PC-3 (cell line): ENCODE data around the gene TRPV5.

Source experiments
- CTCF ChIP-seq: fragments of 300-600 bp; sonication (generic); conservative IDR thresholded peaks from 2 replicates; pipeline ENCODE4 v1.5.1; 2017; ENCODE audit warnings: antibody characterized with exemption, low read depth, mild to moderate bottlenecking, low read length
- EZH2 ChIP-seq: fragments of 300-600 bp; sonication (generic); IDR thresholded peaks from one replicate; pipeline ENCODE4 v1.6.1; 2017; ENCODE audit warnings: antibody characterized with exemption, mild to moderate bottlenecking, low read length; ENCODE audit not compliant: unreplicated experiment

GRCh38 chr7:142962991-142963390, 29.4 kb upstream of the TRPV5 start:
- no peak for TF ChIP-seq CTCF
- TF ChIP-seq EZH2: no peak
